GM21360 (cell line): Measurements from ENCODE around the gene KRT77.

Source experiments
- ATAC-seq: cut with Tn5 transposase; IDR thresholded peaks from one replicate; pipeline ENCODE4 v1.9.1; 2021; ENCODE audit warnings: mild to moderate bottlenecking, moderate library complexity; ENCODE audit not compliant: unreplicated experiment

Gene KRT77

DNA sequence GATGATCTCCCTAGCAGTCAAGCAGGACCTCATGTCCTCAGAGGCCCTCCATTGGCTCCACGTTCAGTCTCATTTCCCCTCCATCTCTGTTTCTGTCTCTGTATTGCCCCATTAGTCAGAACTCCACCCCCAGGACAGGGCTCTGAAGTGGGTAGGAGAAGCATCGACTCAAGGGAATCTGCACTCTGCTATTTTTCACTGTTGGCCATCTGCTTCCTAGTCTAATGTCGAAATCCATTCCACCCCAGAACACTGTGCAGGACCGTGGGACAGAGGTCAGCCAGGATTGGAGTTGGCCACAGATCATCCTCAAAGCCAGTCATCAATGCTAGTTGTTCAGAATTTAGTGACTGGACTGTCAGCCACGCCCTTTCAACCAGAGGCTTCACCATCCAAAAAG, 10.1 kb downstream of the KRT77 start:
- no peak for ATAC-seq

DNA sequence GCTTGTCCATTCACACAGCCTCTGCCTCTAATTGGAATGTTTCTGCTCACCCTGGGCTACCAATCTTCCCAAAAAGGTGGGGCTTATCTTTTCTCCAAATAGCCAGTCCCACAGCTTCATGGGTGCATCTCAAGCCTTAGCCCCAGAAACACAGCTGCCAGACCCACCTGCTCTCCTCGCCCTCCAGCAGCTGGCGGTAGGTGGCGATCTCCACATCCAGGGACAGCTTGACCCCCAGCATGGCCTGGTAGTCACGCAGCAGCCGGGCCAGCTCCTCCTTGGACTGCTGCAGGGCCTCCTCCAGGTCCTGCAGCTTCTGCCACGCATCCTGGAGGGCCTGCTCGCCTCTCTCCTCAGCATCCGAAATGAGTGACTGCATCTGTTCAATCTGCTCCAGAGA, 11.1 kb downstream of the KRT77 start:
- no peak for ATAC-seq

DNA sequence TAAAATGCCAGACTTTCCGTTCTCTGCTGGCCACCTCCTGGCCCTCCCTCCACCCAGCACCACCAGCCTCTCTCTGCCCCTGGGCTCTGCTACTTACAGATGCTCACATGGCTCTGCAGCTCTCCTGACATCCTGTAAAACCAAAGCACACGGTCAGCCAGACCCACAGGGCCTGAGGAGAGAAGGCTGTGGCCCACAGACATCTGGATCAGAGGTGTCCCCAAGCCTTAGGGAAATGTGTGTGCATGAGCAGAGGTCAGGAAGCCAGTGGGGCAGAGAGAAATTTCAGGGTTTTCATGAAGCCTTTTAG, 11.5 kb downstream of the KRT77 start:
- no peak for ATAC-seq

DNA sequence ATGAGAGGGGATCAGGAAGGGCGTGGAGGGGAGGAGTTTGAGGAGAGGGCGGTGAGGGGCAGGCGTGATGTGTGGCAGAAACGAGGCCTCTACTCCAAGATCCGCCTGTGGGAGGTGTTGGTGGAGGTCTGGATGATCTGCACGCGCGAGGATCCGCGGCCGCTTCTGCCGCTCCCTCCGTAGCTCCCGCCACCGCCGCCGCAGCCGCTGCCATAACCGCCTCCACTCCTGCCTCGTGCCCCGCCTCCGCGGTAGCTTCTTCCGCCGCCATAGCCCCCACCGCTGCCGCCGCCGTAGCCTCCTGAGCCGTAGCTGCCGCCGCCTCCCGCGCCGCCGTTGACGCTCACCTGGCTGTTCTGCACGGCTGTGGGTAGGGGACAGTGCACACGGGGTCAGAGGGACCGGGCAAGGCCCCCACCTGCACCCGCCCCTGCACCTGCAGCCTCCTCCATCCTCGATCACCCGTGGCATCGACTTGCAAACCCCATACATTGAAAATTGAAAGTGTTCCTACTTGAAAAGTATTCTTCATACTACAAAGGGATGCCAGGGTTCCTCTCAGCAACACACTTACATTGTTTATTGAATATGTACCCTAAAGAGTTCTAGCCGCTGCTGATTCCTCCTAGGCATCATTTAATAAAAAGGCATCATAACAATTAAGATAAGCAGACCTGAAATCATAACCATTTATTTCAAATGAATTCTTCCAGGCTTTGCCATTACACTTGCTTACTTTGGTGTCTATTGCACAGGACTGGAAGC, 12.1 kb downstream of the KRT77 start:
- ATAC-seq = no peak

DNA sequence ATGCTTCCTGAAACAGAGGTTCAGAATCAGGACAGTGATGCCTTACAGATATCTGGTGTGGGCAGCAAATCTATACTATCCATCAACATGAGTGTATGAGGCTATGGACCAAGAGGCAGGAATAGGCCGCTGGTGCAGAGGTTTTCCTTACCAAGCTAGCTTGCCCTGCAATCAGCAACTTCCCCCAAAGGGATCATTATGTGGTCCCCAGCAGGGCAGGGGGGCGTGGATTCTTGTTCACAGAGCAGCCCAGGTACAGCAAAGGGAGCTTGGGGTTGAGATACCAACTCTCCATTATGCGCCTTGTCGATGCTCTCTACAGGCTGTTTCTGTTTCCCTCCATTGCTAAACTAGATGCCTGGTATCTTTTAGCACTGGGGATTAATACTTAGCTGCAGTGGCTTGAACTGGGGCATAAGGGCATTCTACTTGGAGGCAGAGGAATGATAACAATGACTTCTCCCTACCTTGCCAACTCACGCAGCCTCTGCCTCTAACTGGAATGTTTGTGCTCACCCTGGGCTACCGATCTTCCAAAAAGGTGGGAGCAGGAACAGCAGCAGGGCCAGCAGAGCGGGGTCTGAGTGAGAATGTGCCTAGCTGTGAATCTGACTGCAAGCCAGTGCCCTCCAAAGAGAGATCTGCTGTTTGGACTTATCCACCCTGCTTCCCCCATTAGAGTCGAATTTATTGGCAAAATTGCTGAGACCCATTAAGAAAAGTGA, 12.8 kb downstream of the KRT77 start:
- no peak for ATAC-seq

DNA sequence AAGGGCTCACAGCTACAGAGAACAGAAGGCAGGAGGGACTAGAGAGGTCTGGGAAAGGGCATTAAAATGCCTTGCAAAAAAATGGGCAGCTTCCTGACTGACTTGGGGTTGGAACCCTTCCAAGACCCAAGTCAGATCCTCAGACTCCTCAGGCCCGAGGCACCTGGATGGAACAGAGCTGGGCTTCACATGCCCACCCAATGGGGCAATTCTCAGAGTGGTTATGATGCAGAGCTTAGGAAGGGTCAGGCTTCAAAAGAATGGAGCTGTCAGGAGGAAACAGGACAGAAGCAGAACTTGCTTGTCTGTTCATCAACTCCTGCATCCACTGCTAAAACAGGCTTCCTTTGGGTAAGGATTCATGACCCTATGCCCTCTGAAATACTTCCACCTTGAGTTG, 13.4 kb downstream of the KRT77 start:
- no peak for ATAC-seq

DNA sequence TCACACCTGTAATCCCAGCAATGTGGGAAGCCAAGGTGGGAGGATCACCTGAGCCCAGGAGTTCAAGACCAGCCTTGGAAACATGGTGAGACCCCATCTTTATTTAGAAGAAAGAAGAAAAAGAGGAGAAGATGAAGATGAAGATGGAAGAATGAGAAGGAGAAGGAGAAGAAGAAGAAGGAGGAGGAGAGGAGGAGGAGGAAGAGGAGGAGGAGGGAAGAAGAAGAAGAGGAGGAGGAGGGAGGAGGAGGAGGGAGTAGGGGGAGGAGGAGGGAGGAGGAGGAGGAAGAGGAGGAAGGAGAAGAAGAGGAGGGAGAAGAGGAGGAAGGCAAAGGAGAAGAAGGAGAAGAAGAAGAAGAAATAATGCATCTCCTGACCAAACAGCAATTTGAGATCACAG, 14.1 kb downstream of the KRT77 start:
- ATAC-seq = no peak

- ATAC-seq = no peak
Measured at GRCh38 chr12:52688481-52688880, 14.8 kb downstream of the KRT77 start.

DNA sequence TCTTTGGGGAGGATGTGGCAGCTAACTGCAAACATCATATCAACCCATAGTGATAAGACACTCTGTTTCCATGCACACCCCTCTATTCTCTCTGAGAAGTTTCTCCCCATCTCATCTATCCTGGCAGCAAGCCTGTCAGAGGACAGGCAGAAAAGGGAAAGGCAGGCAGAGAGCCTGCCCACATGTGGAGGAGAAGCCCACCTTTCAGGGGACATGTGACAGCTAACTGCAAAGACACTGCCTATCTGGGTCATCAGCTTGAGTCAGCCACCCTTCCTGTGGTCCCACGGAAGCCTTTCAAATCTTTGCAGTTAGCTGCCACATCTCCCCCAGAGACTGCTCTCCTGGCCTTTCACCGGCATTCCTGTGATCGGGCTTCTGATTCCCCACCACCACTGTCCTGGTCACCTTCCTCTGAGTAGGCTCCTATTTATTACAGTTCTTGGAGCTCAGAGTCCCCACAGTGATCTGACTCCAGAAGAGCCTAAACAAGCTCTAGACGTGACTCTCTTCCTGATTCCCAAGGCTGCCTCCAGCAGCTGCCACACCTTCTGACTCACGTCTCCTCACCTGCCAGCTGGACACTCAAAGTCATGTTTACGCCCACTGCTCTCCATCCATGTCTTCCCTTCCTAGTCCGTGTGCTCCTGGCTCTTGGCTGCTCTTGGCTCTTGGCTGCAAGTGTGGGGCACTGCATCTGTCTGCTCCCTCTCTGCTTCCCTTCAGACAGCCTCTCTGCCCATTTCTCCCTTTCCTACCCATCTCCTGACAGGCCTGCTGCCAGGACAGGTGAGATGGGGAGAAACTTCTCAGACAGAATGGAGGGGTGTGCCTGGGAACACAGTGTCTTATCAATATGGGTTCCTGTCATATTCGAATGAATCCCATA, 15.6 kb downstream of the KRT77 start:
- no peak for ATAC-seq

GRCh38 chr12:52686756-52687487, 16.4 kb downstream of the KRT77 start:
- ATAC-seq = no peak

DNA sequence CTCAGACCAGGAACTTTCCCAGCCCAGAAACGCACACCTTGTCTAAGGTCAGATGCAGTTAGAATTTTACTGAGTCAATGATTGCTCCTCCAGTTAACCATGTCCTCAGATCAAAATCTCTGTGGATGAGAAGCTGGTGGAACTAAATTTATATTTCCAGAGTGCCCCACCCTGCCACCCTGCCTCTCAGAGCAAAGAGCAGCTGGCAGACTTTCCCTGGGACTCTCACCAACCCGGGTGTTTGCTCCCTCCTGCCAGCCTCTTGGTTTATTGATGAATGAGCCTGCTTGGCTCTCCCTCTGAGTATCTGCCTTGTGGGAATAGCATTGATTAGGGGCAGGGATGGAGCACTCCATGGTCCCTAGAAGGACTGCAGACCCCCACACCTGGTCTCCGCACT, 17.3 kb downstream of the KRT77 start:
- no peak for ATAC-seq

GRCh38 chr12:52685406-52685890, 17.9 kb downstream of the KRT77 start:
- ATAC-seq = no peak

- no peak for ATAC-seq
Measured at GRCh38 chr12:52684431-52684830, 18.9 kb downstream of the KRT77 start.

DNA sequence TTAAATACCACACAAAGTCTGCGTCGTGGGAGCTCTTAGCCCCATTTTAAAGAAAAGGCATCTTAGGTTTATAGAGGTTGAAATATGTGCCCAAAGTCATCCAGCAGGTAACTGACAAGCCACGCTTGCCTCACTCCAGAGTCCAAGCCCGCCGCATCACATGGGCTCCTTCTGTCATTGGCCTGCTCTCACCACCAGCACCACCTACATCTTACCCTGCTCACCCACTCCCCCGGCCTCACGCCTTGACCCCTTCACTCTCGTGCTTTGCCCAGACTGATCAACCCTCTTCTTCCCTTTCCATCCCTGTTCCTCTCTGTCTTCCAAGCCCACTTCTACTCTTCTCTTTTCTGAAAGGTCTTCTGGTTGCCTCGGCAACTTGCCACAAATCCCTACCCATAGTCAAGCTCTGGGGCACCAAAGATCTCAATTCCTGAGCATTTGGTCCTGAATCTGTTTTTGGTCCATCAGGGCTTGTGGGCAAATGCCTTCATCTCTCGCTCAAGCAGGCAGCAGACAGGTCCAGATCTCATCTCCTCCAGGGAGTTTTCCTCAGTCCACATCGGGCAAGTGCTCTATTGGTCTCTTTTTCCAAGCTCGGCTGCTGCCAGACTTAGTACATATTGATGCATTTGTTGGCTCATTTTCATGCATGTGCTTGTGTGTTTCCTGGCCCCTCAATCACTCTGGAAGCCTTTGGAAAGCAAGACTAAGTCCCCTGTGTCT, 19.6 kb downstream of the KRT77 start:
- no peak for ATAC-seq

DNA sequence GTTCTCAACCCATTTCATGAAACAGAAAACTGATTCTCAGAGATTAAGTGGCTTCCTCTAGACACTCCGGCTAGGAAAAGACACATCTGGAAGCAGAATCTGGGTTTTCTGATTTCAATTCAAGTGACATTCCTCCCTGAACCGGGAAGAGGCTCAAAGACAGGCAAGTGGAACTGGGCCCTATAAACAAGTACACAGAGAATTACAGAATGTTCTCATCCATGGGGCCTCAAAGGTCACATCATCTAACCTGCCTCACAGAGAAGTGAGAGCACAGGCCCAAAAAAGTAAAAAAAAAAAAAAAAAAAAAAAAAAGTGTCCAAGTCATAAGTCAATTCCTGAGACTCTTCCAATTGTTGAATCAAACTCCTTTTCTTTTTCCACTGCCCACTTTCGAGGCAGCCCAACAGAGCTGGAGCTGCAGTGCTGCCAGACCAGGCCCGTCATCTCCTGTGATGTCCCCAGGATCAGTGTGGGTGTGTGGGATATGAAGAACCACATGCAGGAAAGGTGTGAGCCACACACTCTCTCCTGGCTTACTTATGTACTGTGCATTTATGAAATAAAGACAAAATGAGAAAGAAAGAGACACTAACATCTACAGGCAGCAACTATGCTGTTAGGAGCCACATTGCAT, 20.3 kb downstream of the KRT77 start:
- ATAC-seq = no peak

GRCh38 chr12:52682381-52682660, 21.0 kb downstream of the KRT77 start:
- no peak for ATAC-seq

DNA sequence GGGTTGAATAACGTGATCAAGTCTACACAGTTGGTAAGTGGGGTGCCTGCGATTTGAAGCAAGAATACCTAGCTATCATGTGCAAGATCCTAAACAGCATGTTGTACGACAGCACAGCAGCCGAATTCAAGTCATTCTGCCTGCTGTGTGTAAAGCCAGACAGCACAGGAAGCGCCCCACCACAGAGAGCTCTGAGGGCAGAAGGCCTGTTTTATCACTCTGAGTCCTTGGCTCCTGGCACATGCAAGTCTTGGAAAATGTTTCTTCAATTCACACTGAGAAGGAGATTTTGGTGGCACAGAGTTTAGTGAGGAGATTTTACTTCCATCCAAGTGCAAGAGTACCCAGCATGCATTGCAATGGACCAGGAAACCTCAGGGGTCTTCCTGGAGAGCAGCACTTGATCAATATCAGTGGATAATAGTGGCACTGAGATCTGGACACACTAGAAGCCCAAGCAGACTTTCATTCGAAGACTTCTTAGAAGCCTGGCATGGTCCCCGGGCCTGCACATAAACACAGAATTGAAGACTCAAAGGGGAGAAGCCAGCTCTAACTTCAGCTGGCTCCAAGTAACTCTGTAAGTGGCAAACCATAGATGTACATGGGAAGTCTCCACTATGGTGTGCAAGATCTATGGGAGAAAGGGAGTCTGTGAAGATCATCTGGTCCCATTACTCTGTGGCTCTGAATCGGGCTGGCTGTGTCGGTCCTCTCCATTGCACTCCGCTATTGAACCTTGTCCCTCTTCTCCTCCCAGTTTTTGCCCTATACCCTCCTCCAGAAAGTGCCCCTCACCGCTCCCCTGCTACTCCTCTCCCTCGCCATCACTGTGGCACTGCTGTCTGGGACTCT, 21.6 kb downstream of the KRT77 start:
- ATAC-seq = no peak

- ATAC-seq = no peak
Measured at GRCh38 chr12:52680363-52680762, 23.0 kb downstream of the KRT77 start, which contains the start of gene KRT1. Gene KRT1 (minus strand): TSS chr12:52680407. CDS start chr12:52680348, 59 bp downstream.

- no peak for ATAC-seq
Measured at GRCh38 chr12:52679875-52680274, 23.4 kb downstream of the KRT77 start.
